Effector CD8-positive, alpha-beta T cell (primary cell): Measurements from ENCODE around the gene PDE8A.
"Not testable (repeated sequence)": the region's sequence is repeated elsewhere in the genome, so short reads cannot be mapped to it uniquely, and the experiment has no call there.

Experiments used
- DNase-seq: peaks from one replicate; lab custom pipeline; 2025; lab: John Stamatoyannopoulos, UW

PDE8A gene

DNA sequence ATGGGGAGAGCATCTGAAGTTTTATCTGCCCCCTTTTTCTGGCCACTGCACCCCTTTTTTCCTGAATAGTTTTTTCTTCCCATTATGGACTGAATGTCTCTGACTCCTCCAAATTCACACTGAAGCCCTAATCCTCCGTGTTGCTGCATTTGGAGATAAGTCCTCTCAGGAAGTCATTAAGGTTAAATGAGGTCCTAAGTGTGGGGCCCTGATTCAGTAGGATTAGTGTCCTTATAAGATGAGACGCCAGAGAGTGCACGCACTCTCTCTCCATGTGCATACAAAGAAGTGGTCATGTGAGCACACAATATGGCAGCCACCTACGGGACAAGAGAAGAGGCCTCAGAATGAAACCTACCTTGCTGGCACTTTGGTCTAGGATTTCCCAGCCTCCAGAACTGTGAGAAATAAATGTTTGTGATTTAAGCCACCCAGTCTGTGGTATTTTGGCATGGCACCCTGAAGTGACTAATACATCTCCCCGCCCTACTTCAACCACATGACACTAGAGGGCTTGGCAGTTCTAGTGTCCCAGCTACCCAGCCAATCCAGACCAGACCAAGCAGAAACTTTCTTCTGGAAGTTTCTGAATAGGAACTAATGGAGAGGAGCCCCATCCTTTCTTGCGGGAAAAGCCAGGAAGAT lies 191.3 kb downstream of the PDE8A start:
- DNase-seq = no peak

GRCh38 chr15:85173630-85174029 lies 192.0 kb downstream of the PDE8A start:
- DNase-seq = not testable (repeated sequence)

- DNase-seq = no peak
Measured at GRCh38 chr15:85174521-85174920, 192.9 kb downstream of the PDE8A start.

DNA sequence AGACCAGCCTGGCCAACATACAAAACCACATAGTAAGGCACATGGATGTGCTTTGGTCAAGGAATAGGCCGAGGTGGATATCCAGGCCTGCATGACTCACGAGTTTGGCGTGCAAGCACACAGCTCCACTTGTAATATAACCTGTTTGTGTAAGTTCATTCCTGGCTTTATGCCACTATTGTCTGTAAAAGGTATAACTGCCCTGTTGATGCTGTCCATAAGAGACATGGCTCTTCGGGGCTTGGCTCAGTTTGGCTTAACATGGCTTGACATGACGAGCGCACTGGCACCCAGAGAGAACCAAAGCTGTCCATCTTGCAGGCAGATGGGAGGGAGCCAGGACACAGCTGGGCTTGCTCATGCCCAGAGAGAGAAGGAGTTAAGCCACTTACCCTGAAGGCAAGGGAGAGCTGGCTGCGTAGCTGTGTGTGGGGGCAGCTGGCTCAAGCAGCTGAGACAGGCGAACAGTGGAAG lies 195.4 kb downstream of the PDE8A start:
- DNase-seq = not testable (repeated sequence)

DNA sequence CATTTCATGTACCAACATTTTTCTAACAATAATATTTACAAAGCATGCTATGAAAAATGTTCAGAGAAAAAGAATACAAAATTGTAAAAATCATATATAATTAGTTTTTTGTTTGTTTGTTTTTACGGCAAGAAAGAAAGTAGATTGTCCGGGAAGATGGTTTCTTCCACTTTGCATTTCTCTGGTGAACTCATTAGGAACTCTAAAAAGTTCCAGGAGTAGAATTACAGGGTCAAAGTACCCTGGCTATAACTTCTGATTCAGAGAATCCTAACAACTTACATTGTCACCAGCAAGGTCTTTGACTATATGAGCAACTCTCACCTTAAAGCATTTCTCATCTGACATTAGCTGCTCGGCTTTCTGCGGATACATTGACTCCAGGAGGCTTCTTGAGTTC lies 196.7 kb downstream of the PDE8A start:
- no peak for DNase-seq

GRCh38 chr15:85179700-85180099 lies 198.0 kb downstream of the PDE8A start:
- DNase-seq = no peak

DNA sequence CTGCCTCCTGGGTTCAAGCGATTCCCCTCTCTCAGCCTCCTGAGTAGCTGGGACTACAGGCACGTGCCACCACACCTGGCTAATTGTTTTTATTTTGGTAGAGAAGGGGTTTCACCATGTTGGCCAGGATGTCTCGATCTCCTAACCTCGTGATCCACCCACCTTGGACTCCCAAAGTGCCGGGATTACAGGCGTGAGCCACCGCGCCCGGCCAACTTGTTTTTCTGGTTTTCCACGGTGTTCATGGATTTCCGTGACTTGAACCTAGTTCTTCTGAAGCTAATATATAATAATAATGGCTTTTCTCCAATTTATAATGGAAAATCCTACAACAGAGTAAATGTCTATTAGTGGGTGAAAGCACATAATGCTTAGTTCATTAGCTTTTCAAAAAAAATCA lies 203.7 kb downstream of the PDE8A start:
- not testable (repeated sequence) for DNase-seq

DNA sequence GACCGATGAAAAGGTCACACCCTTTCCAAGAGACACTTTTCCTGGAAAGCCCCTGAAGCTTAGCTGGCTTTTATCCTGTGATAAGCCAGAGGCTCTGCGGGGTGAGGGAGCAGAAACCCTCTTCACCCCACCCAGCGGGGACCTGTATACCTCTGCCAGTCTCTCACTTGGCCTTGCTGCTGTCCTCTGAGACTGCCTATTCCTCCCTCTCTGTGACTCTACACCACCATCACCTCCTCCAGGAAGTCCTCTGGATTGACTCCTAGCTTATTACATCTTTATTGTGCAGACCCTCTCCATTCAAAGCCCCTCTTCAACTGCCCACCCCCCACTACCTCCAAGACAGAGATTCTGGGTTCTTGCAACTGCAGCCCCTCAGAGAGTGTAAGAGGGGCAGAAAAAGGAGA lies 206.5 kb downstream of the PDE8A start:
- DNase-seq = not testable (repeated sequence)
